Ovary (tissue), 3 donors: ENCODE results near the gene SULT4A1.

Experiments
- CTCF ChIP-seq, 3 donors: fragments of 450-650 bp in 2 of 3; fragments of 200-600 bp in 1 of 3; IDR thresholded peaks; one replicate each; pipeline versions ENCODE4 v1.5.1 to v1.8.0; 2016 to 2022; ENCODE audit warnings: antibody characterized with exemption in 3 of 3, mild to moderate bottlenecking in 1 of 3
- POLR2A ChIP-seq: fragments of 450-650 bp; IDR thresholded peaks from one replicate; pipeline ENCODE4 v1.6.1; 2017; ENCODE audit warnings: antibody characterized with exemption, mild to moderate bottlenecking, moderate library complexity
- donor health status: DM: no; HTN: no; CAD: no.

- no peak for TF ChIP-seq CTCF (IDR thresholded peaks at IDR 0.05)
- TF ChIP-seq POLR2A, result no peak
Observed at GRCh38 chr22:43838571-43839307, 23.6 kb downstream of the SULT4A1 start.
